K562 (cell line): ENCODE measurements around the gene EFHC1. TPM values are rescaled to one million over a fixed set of nuclear protein-coding genes. Genes with fewer than 3 reads are reported as not detected.

Experiments
- ATAC-seq: fragments of 200-7000 bp; cut with Tn5 transposase; 3 replicates; pipeline ENCODE4 v1.9.1; 2020; ENCODE audit warnings: moderate library complexity
- BruUV-seq: library from RNA; stranded (reverse); fragments of 400-500 nt; replicated peaks from 2 replicates; lab custom pipeline; 2021; lab: Mats Ljungman, UMichigan
- CTCF ChIA-PET: fragments of 300-600 bp; formaldehyde crosslinking; extraction: SDS; loops from one replicate; lab custom pipeline; 2021; ENCODE audit warnings: low intra/inter-chr PET ratio; lab: Yijun Ruan, JAX
- POLR2A ChIA-PET: fragments of 300-600, 350-650 bp; sonication (Branson Sonifier 250); formaldehyde crosslinking; extraction: SDS; loops from one replicate; lab custom pipeline; 2021; ENCODE audit warnings: antibody characterized with exemption, inconsistent platforms; lab: Yijun Ruan, JAX
- DNase-seq, 4 experiments: peaks; one replicate each; pipeline versions ENCODE4 v3.0.0 to v3.0.0-alpha.2; 2011 to 2018; ENCODE audit warnings: low spot score in 3 of 4, mixed read lengths in 3 of 4; ENCODE audit errors: extremely low read depth in 1 of 4
- FAIRE-seq: peaks from 2 replicates; lab custom pipeline; 2011; peaks lifted over from hg19 to GRCh38; lab: Jason Lieb, UNC
- H2AFZ ChIP-seq: 2 replicates; pipeline ENCODE4 v1.6.0; 2011; ENCODE audit warnings: low read depth, low read length, control low read depth, inconsistent platforms
- H3K27ac ChIP-seq: fragments of 200-600 bp; 3 replicates; pipeline ENCODE4 v1.8.0; 2011; ENCODE audit warnings: low read depth, mild to moderate bottlenecking, control low read depth, inconsistent platforms, low read length, moderate library complexity, mixed read lengths; ENCODE audit errors: extremely low read depth
- H3K27me3 ChIP-seq, 2 experiments: fragments of 300-600 bp in 1 of 2; 2 replicates in 1 of 2; 3 replicates in 1 of 2; pipeline versions ENCODE4 v1.6.0 to v1.8.0; 2011; ENCODE audit warnings: inconsistent platforms in 2 of 2, low read length in 2 of 2, mild to moderate bottlenecking in 1 of 2, mixed read lengths in 1 of 2, moderate library complexity in 1 of 2; ENCODE audit not compliant: control insufficient read depth in 2 of 2, insufficient read depth in 2 of 2
- H3K36me3 ChIP-seq: fragments of 300-600 bp; 3 replicates; pipeline ENCODE4 v1.8.0; 2011; ENCODE audit warnings: mild to moderate bottlenecking, low read length, inconsistent platforms; ENCODE audit not compliant: control insufficient read depth, insufficient read depth
- H3K4me1 ChIP-seq, 2 experiments: fragments of 200-600 bp in 1 of 2; replicated peaks in 1 of 2; 2 replicates in 1 of 2; 3 replicates in 1 of 2; pipeline versions ENCODE4 v1.5.1 to v1.8.0; 2011; ENCODE audit warnings: inconsistent platforms in 2 of 2, low read length in 2 of 2, mild to moderate bottlenecking in 1 of 2, mixed read lengths in 1 of 2, moderate library complexity in 1 of 2; ENCODE audit not compliant: control insufficient read depth in 2 of 2, insufficient read depth in 2 of 2
- H3K4me2 ChIP-seq: 2 replicates; pipeline ENCODE4 v1.6.1; 2011; ENCODE audit warnings: low read length, control low read depth, inconsistent platforms, mixed read lengths; ENCODE audit not compliant: insufficient read depth
- H3K4me3 ChIP-seq: fragments of 200-600 bp; sonication (generic), shearing (Covaris generic); 2 replicates; pipeline ENCODE4 v1.5.1; 2016; ENCODE audit warnings: control low read depth, inconsistent platforms
- H3K79me2 ChIP-seq: fragments of 200-600 bp; 3 replicates; pipeline ENCODE4 v1.8.0; 2011; ENCODE audit warnings: low read length, inconsistent platforms; ENCODE audit not compliant: control insufficient read depth, insufficient read depth
- H3K9ac ChIP-seq, 2 experiments: 2 replicates each; pipeline versions ENCODE4 v1.6.0 to v1.6.1; 2011; ENCODE audit warnings: low read depth in 2 of 2, low read length in 2 of 2, control low read depth in 1 of 2, inconsistent platforms in 1 of 2, mild to moderate bottlenecking in 1 of 2, mixed read lengths in 1 of 2; ENCODE audit not compliant: insufficient read depth in 1 of 2
- H3K9me1 ChIP-seq: one replicate; pipeline ENCODE4 v1.6.0; 2011; ENCODE audit warnings: inconsistent platforms, mild to moderate bottlenecking, low read length, moderate library complexity; ENCODE audit not compliant: control insufficient read depth, insufficient read depth
- H3K9me3 ChIP-seq: replicated peaks from 2 replicates; pipeline ENCODE4 v1.5.1; 2011; ENCODE audit warnings: low read depth, low read length, inconsistent platforms; ENCODE audit not compliant: control insufficient read depth, insufficient read depth
- H4K20me1 ChIP-seq: replicated peaks from 2 replicates; pipeline ENCODE4 v1.6.1; 2011; ENCODE audit warnings: low read length, inconsistent platforms, mixed read lengths; ENCODE audit not compliant: control insufficient read depth, insufficient read depth
- GTF2A2 ChIP-seq: IDR thresholded peaks from 2 replicates; pipeline ENCODE4 v1.6.1; 2016; ENCODE audit warnings: mild to moderate bottlenecking, missing genetic modification characterization, missing compliant biosample characterization
- JUN ChIP-seq, 2 experiments: sonication (generic) in 1 of 2; formaldehyde crosslinking in 1 of 2; IDR thresholded peaks; 2 replicates each; pipeline versions ENCODE4 v1.6.1 to v1.8.0; 2012 to 2022; ENCODE audit warnings: borderline replicate concordance in 2 of 2, mild to moderate bottlenecking in 2 of 2, improper control_type of control experiment in 1 of 2, low read depth in 1 of 2, low read length in 1 of 2, missing genetic modification reagents in 1 of 2
- MAX ChIP-seq: sonication (generic); formaldehyde crosslinking; IDR thresholded peaks from 2 replicates; pipeline ENCODE4 v1.9.0; 2022; ENCODE audit warnings: mild to moderate bottlenecking, missing genetic modification reagents
- MNT ChIP-seq, 2 experiments: fragments of 450-650 bp; conservative IDR thresholded peaks; 2 replicates each; pipeline ENCODE4 v1.6.1; 2017; ENCODE audit warnings: mild to moderate bottlenecking in 2 of 2, moderate library complexity in 2 of 2
- MTA1 ChIP-seq: fragments of 450-650 bp; IDR thresholded peaks from 2 replicates; pipeline ENCODE4 v1.6.1; 2017; ENCODE audit warnings: borderline replicate concordance
- RBM22 ChIP-seq: fragments of 200-400 bp; formaldehyde crosslinking; IDR thresholded peaks from 2 replicates; pipeline ENCODE4 v1.6.1; 2018; ENCODE audit warnings: low read length, low read depth; ENCODE audit not compliant: poor library complexity, severe bottlenecking
- SETDB1 ChIP-seq: IDR thresholded peaks from one replicate; pipeline ENCODE4 v1.6.1; 2012; ENCODE audit warnings: low read length, control low read depth, inconsistent platforms
- TAF1 ChIP-seq: IDR thresholded peaks from 2 replicates; pipeline ENCODE4 v1.6.1; 2011; ENCODE audit warnings: mild to moderate bottlenecking, low read length, moderate library complexity; ENCODE audit not compliant: insufficient read depth, control insufficient read depth, severe bottlenecking; ENCODE audit errors: extremely low read depth
- ZNF174 ChIP-seq: fragments of 250-450 bp; sonication (Bioruptor Pico); IDR thresholded peaks from 2 replicates; pipeline ENCODE4 v1.4.0; 2020; ENCODE audit warnings: mild to moderate bottlenecking
- ZNF175 ChIP-seq: fragments of 200-800 bp; sonication (Bioruptor generic); IDR thresholded peaks from 2 replicates; pipeline ENCODE4 v1.6.1; 2016; ENCODE audit warnings: low read depth, mild to moderate bottlenecking, missing genetic modification characterization, missing compliant biosample characterization
- ZNF197 ChIP-seq: fragments of 200-800 bp; sonication (Bioruptor generic); IDR thresholded peaks from 2 replicates; pipeline ENCODE4 v1.6.1; 2016; ENCODE audit warnings: low read depth, missing genetic modification characterization, missing compliant biosample characterization
- ZNF592 ChIP-seq: fragments of 450-650 bp; IDR thresholded peaks from 2 replicates; pipeline ENCODE4 v1.6.1; 2017; ENCODE audit warnings: antibody characterized with exemption, mild to moderate bottlenecking
- ZNF644 ChIP-seq: fragments of 200-800 bp; sonication (Bioruptor generic); IDR thresholded peaks from 2 replicates; pipeline ENCODE4 v1.6.1; 2016; ENCODE audit warnings: low read depth, missing genetic modification characterization, missing compliant biosample characterization
- WGBS: fragments of 100-300 bp; shearing (Covaris generic); methylation state at CpG from one replicate; pipeline ENCODE4 v1.1.6; 2016; ENCODE audit warnings: low coverage, mixed read lengths; ENCODE audit not compliant: insufficient coverage; ENCODE audit errors: missing lambda C conversion rate; 5-methylcytosine and 5-hydroxymethylcytosine counted together
- in situ Hi-C: fragments of 300-500 bp; cut with MboI; formaldehyde crosslinking; loops from 4 replicates; pipeline ENCODE4 v1.15.0; 2018; ENCODE audit warnings: inconsistent platforms, mixed read lengths
- intact Hi-C: fragments of 100-400 bp; cut with micrococcal nuclease; formaldehyde crosslinking; loops from 2 replicates; pipeline ENCODE4 v1.14.2; 2022
- polyA plus RNA-seq, 8 experiments: library from polyadenylated mRNA; depleted of rRNA in 4 of 8; stranded (reverse) in 5 of 8; unstranded in 3 of 8; fragments of >200 nt; fragmentation: Nextera tagmentation in 2 of 8; fragmentation: Illumina TruSeq in 1 of 8; extraction: Ambion mirVana in 2 of 8; extraction: Trizol in 1 of 8; gene quantifications; 2 replicates each; pipeline versions ENCODE4 v1.2.1 to v1.2.3, GENCODE V29; 2011 to 2014; ENCODE audit warnings: inconsistent platforms in 1 of 8, missing spikeins in 1 of 8
- total RNA-seq, 7 experiments: library from RNA; depleted of rRNA in 6 of 7; stranded (reverse); fragments of >200 nt in 6 of 7; fragmentation: Illumina TruSeq in 2 of 7; extraction: Trizol in 2 of 7; gene quantifications; 2 replicates each; pipeline versions ENCODE4 v1.2.1 to v1.2.3, GENCODE V29; 2011 to 2021; ENCODE audit warnings: low replicate concordance in 1 of 7

Gene EFHC1
- total and polyA plus RNA-seq, 9 of the 15 experiments (the other 6 are each of a cell fraction or from before 2014, with no cell fraction given), result 9.5 to 31.0 (median 14.9) TPM

GRCh38 chr6:52503851-52504781 lies 84.0 kb downstream of the EFHC1 start:
- Histone ChIP-seq H2AFZ (peak overlapping the region; percentile 77), H3K4me1 (peaks cover 33 to 49% of the 10 kb centered on the region in 2 experiments), H4K20me1 (no peaks in the 10 kb centered on the region), H3K9me1 (no peaks in the 10 kb centered on the region), H3K27me3 (no peaks in the 10 kb centered on the region), H3K4me2 (peak overlapping the region; percentile 61), H3K27ac (peak overlapping the region; percentile 73), H3K4me3 (no peak overlapping the region), H3K36me3 (peaks cover 56% of the 10 kb centered on the region; the same call in 2 of the 3 replicates), H3K79me2 (no peaks in the 10 kb centered on the region), H3K9me3 (no peaks in the 10 kb centered on the region), H3K9ac (peak overlapping the region; percentile 50 to 87)
- no TSS peak for BruUV-seq
- intact Hi-C loops (loop anchor here (2.0 to 5.0 kb wide), 4 partner anchors 73 to 158 kb away; partner anchors contain the start of gene TRAM2), in situ Hi-C loops (no loop called here)
- ATAC-seq (peak; percentile 95), FAIRE-seq (peak; percentile 89), DNase-seq (peak; percentile 90 to 92 (median 90))
- ChIA-PET CTCF (no interaction called here), POLR2A (interaction anchor here (0.7 to 1.5 kb wide), 7 partner anchors 9 to 606 kb away, joined by 3 to 5 read pairs (median 4); no protein-coding TSS in a partner anchor)
- 28% methylated on average over 24 of the region's 24 CpGs for WGBS
- no peak for TF ChIP-seq ZNF197 (CRISPR knock-in tag)
- TF ChIP-seq ZNF175 (CRISPR knock-in tag), result no peak
- TF ChIP-seq GTF2A2, result no peak
- TF ChIP-seq RBM22, result peak; percentile 27
- peak; percentile 96 for TF ChIP-seq ZNF592
- peak; percentile 87; the same call in 1 of the 2 replicates for TF ChIP-seq JUN (IDR thresholded peaks at IDR 0.05; ENCODE audit: borderline replicate concordance, low read depth, low read length)
- TF ChIP-seq JUN (CRISPR knock-in tag; IDR thresholded peaks at IDR 0.05; ENCODE audit: borderline replicate concordance), result no peak
- TF ChIP-seq MTA1, result peak; percentile 67; the same call in 1 of the 2 replicates
- no peak for TF ChIP-seq TAF1
- TF ChIP-seq MNT (conservative IDR thresholded peaks at IDR 0.05), result peak in 1 of 2 experiments; percentile 67; a peak in 3 of 4 replicates
- TF ChIP-seq ZNF174 (CRISPR knock-in tag), result no peak
- TF ChIP-seq MAX (CRISPR knock-in tag), result peak; percentile 40; the same call in 1 of the 2 replicates
- no peak for TF ChIP-seq ZNF644 (tag)
- no peak for TF ChIP-seq SETDB1
